ENCODE results near the gene TMEM200B.
"Not testable (repeated sequence)": the region's sequence is repeated elsewhere in the genome, so short reads cannot be mapped to it uniquely, and the experiment has no call there.

The TMEM200B gene

DNA sequence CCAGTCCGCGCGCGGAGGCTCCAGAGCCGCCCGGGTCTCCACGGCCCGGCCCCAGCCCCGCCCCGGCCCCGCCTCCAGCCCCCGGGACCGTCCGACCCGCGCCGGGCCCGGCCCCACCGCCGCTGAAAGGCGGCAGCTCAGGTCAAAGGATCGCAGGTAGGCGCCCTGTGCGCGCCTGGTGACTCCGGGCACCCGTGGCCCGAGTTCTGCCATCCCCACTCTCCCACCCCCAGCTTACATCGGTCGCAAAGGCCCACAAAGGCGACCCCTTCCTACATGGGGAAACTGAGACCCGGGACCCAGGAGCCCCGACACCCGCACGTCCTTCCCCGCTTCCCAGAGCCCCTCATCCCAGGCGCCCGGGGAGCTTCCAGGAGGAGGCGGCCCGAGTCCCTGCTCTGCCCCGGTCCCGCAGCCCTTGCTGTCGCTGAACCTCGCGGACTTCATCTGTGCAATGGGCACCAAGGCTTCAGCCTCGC is at the start of gene TMEM200B:
TMEM200B (minus strand) TSS at position 17 of the 479 bp plus-strand sequence. CDS start 2,075 bp downstream, outside the sequence.
- DNase-seq = no peak

DNA sequence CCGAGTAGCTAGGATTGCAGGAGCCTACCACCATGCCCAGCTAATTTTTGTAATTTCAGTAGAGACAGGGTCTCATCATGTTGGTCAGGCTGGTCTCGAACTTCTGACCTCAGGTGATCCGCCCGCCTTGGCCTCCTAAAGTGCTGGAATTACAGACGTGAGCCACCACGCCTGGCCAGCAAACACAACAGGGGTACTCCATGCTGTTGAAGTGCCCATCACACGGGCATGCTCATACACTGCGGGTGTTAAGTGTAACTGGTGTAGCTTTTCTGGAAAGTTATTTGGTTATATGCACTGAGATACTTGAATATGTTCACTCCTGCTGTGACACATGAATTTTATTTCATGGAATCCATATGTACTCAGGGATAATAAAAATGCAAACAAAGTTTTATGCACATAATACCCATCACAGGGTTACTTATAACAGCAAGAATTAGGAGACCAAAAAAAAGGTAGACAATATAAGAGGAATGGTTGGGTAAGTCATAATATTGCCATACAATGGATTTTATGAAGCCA is 48.8 kb upstream of the TMEM200B start:
- no peak for DNase-seq

DNA sequence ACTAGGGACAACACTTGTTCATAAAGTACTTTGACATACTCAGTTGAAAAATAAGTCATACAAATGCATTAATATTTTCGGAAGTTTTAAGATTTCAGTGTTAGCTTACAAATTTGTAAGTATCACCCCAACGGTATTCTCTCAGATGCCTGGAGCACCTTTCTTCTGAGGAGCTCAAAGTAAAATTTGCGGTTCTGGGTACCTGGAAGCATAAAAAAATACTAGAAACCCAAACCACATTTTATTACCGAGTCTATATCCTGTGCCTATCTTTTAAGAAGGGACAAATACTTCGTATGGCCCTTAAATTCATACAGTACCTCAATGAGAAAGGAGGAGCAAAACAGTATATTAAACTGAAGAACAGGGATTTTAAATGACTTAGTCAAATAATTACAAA is 47.8 kb upstream of the TMEM200B start:
- DNase-seq = no peak

DNA sequence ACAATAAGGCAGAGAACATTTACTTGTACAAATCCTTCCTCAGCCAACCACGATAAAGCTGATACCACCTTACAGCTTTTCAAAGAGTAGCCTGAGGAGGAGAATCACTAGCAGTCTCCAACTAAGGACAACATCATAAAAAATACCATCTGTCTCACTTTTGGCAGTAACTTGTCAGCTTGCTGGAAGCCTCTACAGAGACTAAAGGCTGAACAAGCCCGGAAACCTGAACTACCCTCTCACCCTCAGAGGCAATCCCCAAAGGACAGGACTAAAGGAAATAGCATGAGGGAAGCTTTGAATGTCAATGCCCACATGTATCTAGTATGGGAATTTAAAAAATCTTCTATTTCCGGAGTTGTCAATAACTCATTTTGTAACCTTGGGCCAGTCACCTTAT is 47.4 kb upstream of the TMEM200B start:
- no peak for DNase-seq

DNA sequence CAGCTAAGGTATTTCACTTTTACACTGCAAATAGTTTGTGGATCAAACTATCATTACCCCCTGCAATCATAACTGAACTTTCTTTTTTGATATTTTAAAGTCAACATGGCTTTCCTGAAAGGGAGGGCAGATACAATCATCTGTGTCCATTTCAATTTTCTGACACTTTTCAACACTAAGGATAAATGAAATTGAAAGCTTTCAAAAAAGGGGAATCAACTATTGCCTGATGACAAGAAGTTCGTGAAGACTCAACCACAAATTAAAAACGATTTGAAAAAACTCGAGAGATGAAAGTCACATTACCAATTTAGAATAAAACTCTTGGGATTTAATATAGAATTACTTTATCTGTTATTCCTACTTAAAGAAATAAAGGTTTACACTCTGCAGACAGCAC is 46.3 kb upstream of the TMEM200B start:
- no peak for DNase-seq

DNA sequence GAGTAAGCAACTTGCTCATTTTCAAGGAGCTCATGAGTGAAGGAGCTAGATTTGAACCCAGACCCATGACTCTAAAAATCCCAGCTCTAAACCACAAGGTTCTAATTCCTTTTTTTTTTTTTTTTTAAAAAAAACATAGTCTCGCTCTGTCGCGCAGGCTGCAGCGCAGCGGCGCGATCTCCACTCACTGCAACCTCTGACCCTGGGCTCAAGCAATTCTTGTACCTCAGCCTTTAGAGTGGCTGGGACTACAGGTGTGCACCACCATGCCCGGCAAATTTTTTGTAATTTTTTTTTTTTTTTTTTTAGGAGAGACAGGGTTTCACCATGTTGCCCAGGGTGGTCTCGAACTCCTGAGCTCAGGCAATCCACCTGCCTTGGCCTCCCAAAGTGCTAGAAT is 44.2 kb upstream of the TMEM200B start:
- no peak for DNase-seq

DNA sequence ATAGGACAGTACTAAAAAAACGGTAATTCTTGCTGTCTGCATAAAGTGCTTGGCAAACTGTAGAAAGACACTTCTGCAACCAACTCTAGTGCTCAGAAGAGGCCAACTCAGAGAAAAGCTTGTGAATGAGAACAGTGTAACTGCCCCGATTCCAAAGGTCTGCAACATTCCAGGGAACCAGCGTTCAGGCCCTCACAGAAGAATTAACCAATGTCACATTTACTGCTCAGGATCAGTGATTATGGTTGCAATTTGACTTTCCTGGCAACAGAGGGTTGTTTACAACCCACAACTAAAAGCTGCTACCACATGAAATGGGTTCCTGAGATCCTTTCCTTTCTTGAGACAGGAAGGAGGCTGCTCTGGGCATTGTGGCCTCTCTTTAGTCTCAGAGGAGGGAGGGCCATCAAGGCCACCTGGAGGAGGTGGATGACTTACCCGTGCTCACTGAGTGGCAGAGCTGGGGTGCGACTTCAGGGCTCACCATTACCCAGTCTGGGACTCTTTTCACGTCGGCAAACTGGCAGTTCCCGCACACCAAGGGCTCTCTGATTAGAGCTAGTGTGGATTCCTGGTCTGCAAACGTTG is 42.7 kb upstream of the TMEM200B start:
- no peak for DNase-seq

DNA sequence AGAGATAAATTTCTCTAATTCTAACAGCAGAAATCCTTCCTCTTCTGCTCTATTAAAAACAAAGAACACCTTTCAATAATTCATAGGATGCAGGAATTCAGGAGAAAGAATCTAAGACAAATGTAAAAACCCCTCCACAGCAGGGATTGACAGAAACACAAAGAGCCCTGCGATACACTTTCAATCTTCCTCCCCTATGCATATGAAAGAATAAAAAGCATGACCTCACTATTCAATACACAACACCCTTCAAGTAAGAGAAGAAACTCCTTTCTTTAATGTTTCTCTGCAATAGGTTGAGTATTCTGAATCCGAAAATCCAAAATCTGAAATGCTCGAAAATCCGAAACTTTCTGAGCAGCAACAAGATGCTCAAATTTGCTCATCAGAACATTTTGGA is 40.9 kb upstream of the TMEM200B start:
- DNase-seq = no peak

DNA sequence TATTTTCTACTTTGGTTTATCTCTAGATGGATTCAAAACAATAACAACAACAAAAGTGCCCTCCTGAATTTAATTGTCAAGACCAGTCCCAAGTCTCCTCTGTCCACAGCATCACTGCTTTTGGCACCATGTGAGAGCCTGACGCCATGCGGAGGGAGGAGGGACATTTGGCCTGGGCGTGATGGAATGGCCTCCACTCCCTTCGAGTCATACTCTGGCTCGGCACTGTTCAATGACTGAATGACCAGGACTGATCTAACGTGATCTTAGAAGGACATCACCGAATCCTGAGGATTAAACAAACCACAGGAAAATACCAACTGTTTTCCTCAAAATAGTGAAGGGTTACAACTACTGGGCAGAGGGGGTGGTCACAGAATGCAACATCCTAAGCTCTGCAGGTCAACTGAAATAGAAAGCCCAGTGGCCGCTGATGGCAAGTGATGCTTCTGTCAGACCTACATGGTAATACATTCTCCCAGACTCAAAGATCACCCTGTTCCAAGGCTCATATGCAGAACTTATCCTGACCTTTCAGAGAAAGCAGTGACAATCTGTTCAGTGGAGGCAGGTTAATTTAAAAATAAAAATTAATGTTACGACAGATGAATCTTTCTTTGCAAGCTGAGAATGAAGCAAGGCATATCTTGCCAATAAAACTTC is 38.9 kb upstream of the TMEM200B start:
- DNase-seq = no peak

DNA sequence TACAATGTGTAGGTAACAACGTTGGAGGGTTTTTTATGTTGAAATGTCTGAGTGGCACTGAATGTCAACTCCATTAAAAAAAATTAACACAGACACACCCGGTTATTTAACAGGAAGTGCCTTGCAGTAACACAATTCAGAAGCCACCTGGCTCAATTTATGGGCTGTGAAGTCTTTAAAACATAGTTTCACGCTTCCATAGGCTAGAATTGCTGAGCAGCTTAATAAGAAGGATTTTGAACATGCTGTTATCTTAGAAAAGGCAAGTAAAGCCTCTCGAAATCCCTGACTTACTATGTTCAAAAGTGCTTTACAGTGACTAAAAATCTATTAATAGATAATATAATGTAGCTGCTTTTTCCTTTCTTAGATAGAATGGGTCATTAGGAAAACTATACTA is 38.3 kb upstream of the TMEM200B start:
- DNase-seq = no peak

DNA sequence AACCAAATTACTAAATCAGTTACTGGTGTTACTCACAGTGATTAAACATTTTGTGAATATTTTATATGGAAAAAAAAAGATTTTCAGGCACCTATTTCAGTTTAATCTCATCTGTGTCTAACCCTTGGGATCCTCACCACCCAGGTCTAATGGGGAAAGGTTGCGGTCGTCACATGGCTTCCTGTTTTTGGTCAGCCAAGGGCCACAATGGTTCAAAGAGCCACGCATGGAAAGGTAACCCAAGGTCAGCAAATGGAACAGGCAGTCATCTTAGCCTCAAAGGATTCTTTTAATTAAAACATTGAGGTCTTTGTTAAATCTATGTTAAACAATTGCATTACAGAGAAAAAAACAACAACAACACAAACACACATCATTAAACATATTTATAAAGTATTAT is 36.1 kb upstream of the TMEM200B start:
- no peak for DNase-seq

DNA sequence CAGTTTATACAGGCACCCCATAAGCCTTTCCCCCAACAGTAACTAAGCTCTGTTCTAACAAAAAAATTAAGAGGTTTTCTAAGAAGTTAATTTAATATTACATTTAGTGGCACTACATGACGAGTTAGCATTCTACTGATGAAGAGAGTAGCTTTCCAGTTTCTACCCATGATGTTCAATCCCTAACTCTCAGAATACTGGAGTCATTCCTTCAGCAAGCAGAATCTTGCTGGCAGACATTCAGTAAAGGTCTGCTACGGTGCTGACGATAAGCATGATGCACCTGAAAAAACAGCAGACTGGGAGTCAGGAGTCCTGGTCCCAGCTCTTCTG is 33.5 kb upstream of the TMEM200B start:
- DNase-seq = no peak

DNA sequence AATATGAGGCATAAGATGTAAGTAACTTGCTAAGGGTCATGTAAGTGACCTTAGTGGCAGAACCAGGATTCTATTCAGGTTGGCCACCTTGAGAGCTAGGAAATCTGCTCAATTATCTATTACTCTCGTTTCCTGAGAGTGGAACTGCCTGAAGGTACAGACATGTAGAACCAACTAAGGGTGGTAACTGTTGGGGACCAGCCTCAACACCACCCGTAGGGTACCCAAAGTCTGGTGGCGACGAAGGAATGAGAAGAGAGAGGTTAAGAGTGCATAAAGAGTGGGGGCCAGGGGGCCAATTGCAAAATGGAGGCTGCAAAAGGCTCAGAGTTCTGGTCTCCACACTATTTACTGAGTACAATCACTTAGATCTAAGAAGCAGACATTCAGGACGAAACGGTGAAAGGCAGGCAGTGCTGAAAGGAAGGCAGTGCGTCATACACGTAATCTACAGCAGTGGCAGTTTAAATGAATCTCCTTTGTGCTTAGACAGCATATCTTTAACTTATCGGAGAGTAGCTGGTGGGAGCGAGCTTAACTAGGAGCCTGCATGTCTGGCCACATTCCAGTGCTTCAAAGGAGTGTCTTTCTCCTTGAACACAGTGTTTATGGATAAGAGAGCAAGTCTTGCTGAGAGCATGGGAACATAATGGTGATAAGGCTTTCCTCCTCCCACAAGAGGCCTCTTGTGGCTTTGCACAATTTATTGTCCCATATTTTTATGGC is 33.0 kb upstream of the TMEM200B start:
- DNase-seq = no peak

DNA sequence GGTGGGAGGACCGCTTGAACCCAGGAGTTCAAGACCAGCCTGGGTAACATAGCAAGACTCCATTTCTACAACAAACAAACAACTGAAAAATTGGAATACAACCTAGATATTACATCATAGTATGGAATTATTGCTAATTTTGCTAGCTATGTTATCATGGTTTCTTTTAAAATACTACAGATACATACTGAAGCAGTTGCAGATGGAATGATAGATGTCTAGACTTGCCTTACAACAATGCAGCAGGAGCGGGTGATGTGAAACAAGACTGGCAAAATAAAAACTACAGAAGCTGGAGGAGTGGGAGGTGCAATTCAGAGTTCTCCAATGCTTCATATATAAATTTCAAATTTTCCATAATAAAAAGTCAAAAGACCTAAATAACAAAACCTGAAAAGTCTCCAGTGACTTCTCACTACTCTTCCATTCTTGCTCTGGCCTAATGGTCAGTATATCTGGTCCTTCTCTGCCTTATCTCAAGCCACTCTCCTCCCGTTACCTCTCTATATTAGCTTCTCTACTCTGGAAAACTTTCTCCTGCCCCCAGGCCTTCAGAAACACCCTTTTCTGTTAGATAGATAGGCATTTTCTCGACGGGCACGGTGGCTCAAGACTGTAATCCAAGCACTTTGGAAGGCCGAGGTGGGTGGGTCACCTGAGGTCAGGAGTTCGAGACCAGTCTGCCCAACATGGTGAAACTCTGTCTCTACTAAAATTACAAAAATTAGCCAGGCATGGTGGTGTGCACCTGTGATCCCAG is 28.5 kb upstream of the TMEM200B start:
- DNase-seq = no peak

DNA sequence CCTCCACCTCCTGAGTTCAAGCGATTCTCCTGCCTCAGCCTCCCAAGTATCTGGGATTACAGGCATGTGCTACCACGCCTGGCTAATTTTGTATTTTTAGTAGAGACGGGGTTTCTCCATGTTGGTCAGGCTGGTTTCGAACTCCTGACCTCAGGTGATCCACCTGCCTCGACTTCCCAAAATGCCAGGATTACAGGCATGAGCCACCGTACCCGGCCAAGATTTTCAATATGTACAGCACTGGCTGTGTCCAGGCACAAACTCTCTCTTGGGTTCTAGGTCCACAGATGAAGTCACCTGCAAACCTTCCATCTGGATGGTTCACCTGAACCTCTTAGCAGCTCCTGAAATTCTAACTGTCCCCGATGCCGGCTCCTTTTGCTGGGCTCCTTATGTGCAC is 26.6 kb upstream of the TMEM200B start:
- DNase-seq = not testable (repeated sequence)

DNA sequence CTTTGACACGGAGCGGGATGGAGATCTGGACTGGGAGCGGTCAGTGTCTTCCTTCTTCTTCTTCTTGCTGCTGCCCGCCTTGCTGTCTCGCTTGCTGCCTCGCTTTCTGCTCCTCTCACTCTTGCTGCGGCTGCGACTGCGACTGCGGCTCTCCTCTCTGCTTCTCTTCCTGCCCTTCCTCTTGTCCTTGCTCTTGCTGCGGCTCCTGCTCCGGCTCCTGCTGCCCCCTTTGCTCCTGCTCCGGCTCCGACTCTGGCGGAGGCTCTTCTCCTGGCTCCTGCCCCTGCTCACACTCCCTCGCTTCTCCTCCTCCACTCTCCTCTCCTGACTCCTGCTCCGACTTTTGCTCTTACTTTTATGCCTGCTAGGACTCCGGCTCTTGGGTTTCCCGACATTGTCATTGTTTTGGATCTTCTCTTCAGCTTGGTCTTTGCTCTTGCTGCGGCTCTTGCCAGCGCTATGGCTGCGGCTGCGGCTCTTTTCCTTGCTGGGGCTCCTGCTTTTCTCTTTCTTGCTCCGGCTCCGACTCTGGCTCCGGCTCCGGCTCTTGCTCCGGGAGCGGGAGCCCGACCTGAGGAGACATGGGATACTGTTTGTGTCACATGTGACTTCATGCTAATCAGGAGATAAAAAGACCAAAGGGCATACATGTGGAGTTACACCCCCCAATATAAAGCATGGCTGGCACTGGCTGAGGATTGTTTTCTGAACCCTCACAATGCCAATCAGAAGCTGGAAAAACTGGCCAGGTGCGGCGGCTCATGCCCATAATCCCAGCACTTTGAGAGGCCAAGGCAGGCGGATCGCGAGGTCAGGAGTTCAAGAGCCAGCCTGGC is 25.2 kb upstream of the TMEM200B start:
- DNase-seq = no peak

DNA sequence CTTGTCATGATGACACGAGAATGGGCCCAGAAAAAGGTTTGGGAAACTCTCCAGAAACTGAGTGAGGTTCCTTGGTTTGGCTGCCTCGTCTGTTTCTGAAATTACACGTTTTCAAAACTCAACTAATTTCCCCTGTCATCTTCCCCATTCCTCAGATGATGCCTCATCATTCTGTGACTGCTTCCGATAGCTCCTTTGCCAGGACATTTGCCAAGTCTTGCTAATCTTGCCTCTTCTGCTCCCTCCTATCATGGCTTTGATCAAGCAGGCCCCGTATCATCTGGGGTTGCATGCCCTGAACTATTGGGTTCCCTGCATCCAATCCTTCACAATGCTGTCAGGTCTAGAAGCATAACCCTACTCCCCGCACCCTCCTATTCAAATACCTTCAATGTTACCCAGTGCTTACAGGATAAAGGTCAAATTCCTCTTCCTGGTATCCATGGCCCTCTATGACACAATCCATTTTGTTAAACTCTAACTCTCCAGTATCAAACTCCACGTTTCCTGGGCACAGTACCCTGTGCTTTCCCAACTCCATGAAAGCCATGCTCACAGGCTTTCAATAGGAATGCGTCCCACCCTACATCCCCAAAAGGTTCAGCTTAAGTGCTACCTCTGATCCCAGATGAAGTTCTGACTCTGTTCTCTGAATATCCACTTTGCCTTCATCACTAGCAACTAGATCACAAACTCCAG is 22.2 kb upstream of the TMEM200B start:
- no peak for DNase-seq

DNA sequence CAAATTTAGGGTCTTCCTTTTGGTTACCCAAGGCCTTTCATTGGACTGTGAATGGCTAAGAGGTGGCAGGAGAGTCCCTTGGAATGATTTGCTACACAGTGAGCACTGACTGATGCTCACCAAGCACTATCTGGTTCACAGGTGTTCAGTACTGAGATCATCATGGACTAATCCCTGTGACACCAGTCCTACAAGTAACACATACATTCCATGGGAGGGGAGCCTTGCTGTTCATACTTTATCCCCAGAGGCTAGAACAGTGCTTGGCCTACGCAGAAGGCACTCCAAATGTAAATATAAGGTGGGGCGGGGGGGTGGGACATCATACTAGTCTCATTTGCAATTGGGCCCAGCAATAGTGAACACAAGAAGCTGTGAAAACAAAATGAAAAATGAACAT is 20.5 kb upstream of the TMEM200B start:
- DNase-seq = no peak

DNA sequence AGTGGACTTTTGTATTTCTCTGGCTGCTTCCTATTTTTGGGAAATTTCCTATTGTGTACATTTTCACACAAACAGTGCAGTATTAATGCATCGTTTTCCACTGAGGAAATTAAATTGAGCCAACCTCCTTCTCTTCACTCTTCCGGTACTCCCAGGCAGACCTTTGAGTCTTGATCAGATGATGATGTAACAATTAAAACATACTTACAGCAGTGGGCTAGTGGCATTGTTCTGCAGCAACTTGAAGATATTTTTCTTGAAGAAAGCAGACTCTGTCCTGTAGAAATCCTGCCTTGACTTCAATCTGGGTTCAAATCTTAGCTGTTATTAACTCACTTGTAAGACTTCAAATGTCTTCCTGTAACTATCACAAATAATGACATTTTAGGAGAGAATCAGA is 19.0 kb upstream of the TMEM200B start:
- DNase-seq = no peak

DNA sequence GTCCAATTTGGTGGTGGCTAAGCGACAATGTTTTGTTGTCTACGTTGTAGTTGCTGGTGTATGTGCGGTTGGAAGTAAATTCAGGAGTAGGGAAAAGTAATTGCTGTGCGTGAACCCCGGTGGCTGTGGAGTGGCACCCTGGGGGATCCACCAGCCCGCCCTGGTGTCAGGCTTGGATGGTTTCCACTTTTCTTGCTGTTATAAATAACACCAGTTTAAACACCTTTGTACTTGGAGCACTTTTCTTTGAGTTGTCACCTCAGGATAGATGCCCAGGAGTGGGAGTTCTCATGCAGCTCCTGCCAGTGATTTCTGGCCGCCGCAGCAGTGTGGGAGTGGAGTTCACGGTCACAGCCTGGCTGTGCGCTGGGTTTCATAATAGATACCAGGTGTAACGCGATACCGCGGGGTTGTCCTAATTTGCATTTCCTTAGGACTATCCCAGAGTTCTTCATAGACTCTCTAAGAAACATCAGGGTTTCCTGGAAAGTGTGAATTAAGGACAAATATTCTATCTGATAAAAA is 12.8 kb upstream of the TMEM200B start:
- DNase-seq = no peak

DNA sequence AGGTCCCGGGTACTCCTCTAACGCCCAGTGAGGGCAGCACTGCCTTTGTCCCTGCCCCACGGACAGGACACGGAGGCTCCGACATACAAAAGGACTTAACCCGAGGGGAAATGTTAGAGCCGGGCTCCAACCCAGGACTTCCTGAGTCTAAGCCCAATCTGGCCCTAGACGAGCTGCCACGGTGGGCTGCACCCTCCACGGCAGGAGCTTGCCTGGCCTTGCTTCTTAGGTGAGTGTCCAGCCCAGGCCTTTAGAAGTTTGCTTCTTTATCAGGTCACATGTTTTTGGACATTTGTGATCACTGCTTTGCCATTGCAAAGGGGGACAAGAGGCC is 11.0 kb upstream of the TMEM200B start:
- no peak for DNase-seq

Measured in hippocampal formation (tissue), 2 donors.